Transverse colon (tissue), 4 donors: ENCODE measurements around the gene TMEM178B.

ENCODE experiments used
- CTCF ChIP-seq, 5 experiments: fragments of 200-600 bp in 3 of 5; fragments of 450-650 bp in 2 of 5; sonication (generic) in 3 of 5; IDR thresholded peaks; 1 replicate in 2 of 5; 2 replicates in 3 of 5; pipeline ENCODE4 v1.5.1; 2016 to 2017; ENCODE audit warnings: antibody characterized with exemption in 5 of 5, inconsistent platforms in 3 of 5, mild to moderate bottlenecking in 2 of 5, moderate library complexity in 1 of 5
- POLR2AphosphoS5 ChIP-seq, 3 donors: sonication (generic); formaldehyde crosslinking; IDR thresholded peaks; one replicate each; pipeline ENCODE4 v1.6.1; 2016; ENCODE audit warnings: antibody characterized with exemption in 3 of 3

- TF ChIP-seq POLR2AphosphoS5 (IDR thresholded peaks at IDR 0.05) (no peak), CTCF (IDR thresholded peaks at IDR 0.05) (no peak)
Observed at GRCh38 chr7:141157138-141157765, 83.4 kb downstream of the TMEM178B start.
